Embryonic facial prominence (tissue), 1 donor: ENCODE results near the gene B3GNT5.

Source experiments
- DNase-seq: peaks from one replicate; pipeline ENCODE4 v3.0.0-alpha.2; 2016; ENCODE audit errors: extremely low spot score

B3GNT5 gene

DNA sequence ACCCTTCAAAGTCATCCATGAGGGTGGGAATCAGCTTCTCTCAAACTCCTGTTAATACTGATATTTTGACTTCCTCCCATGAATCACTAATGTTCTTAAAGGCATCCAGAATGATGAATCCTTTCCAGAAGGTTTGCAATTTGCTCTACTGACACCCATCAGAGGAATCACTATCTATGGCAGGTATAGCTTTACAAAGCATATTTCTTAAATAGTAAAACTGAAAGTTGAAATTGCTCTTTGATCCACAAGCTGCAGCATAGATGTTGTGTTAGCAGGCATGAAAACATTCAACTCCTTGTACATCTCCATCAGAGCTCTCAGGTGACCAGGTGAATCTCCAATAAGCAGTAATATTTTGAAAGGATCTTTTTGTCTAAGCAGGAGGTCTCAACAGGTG lies 66.3 kb downstream of the B3GNT5 start:
- DNase-seq: no peak
